ENCODE measurements around the gene SDK1. TPM values are rescaled to one million over a fixed set of nuclear protein-coding genes. Genes with fewer than 3 reads are reported as not detected.

SDK1 gene
- total RNA-seq, 1 donor: 0.36 TPM

DNA sequence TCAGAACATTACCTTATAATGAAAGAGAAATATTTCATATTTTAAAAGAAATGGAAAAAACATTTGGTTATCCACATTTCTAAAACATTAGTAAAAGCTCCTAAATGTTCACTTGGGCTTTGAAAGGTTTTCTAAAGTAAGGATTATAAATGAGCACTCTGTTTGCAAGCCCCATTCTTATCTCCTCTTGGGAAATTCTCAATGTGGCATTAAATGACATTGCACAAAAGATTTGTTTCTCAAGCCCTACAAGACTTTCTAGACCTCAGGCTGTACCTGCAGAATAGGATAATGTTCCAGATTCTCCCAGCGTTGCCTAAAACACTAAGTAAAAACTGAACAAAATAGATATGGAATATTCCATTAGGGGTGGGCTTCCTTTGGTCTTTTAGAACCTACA, 723.1 kb downstream of the SDK1 start:
- H3K79me2 ChIP-seq (ENCODE audit: insufficient read depth, low read length): no peaks in the 10 kb centered on the region
- no peak overlapping the region for H3K4me2 ChIP-seq (ENCODE audit: insufficient read depth, low read length)
- H3K36me3 ChIP-seq (ENCODE audit: insufficient read depth, low read length): no peaks in the 10 kb centered on the region
- H4K20me1 ChIP-seq (ENCODE audit: insufficient read depth, low read length): no peaks in the 10 kb centered on the region
- TF ChIP-seq, protein P1, sequence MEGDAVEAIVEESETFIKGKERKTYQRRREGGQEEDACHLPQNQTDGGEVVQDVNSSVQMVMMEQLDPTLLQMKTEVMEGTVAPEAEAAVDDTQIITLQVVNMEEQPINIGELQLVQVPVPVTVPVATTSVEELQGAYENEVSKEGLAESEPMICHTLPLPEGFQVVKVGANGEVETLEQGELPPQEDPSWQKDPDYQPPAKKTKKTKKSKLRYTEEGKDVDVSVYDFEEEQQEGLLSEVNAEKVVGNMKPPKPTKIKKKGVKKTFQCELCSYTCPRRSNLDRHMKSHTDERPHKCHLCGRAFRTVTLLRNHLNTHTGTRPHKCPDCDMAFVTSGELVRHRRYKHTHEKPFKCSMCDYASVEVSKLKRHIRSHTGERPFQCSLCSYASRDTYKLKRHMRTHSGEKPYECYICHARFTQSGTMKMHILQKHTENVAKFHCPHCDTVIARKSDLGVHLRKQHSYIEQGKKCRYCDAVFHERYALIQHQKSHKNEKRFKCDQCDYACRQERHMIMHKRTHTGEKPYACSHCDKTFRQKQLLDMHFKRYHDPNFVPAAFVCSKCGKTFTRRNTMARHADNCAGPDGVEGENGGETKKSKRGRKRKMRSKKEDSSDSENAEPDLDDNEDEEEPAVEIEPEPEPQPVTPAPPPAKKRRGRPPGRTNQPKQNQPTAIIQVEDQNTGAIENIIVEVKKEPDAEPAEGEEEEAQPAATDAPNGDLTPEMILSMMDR (IDR thresholded peaks at IDR 0.05; ENCODE audit: extremely low read depth, low read depth, low read length): no peak
- DNase-seq (ENCODE audit: insufficient read length, low spot score, missing footprints): no peak
- no peak overlapping the region for H3K4me3 ChIP-seq (ENCODE audit: insufficient read depth, low read length)
- no peak overlapping the region for H3K27ac ChIP-seq (ENCODE audit: low read depth, low read length)
- no peak overlapping the region for H2AFZ ChIP-seq (ENCODE audit: low read length)
- H3K27me3 ChIP-seq (ENCODE audit: insufficient read depth, low read length): no peaks in the 10 kb centered on the region
- peaks cover 2% of the 10 kb centered on the region for H3K9me3 ChIP-seq (ENCODE audit: low read depth, low read length)
- H3K4me1 ChIP-seq (ENCODE audit: insufficient read depth, low read length): no peaks in the 10 kb centered on the region

DNA sequence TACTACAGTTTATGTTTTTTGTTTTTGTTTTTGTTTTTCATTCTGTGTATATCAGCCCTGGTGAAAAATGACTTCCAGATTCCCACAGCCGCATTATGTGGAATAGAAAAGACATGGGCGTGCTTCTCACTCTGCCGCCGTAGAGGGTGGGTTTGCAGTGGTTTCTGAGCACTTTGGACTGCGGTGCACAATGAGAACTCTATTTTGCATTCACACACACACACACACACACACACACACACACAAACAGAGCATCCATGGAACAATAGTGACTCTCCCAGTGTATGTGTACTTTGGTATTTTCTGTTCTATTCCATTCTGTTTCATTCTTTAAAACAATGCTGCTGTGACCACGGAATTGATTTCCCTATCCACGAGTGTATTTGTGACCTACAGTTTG, 723.8 kb downstream of the SDK1 start:
- Histone ChIP-seq H3K27ac (ENCODE audit: low read depth, low read length) (no peak overlapping the region), H3K79me2 (ENCODE audit: insufficient read depth, low read length) (no peaks in the 10 kb centered on the region), H3K36me3 (ENCODE audit: insufficient read depth, low read length) (no peaks in the 10 kb centered on the region), H2AFZ (ENCODE audit: low read length) (no peak overlapping the region), H3K4me3 (ENCODE audit: insufficient read depth, low read length) (no peak overlapping the region), H4K20me1 (ENCODE audit: insufficient read depth, low read length) (no peaks in the 10 kb centered on the region), H3K9me3 (ENCODE audit: low read depth, low read length) (no peaks in the 10 kb centered on the region), H3K4me2 (ENCODE audit: insufficient read depth, low read length) (no peak overlapping the region), H3K27me3 (ENCODE audit: insufficient read depth, low read length) (no peaks in the 10 kb centered on the region), H3K4me1 (ENCODE audit: insufficient read depth, low read length) (no peaks in the 10 kb centered on the region)
- no peak for DNase-seq (ENCODE audit: insufficient read length, low spot score, missing footprints)
- TF ChIP-seq, protein P1 (IDR thresholded peaks at IDR 0.05; ENCODE audit: extremely low read depth, low read depth, low read length): no peak

DNA sequence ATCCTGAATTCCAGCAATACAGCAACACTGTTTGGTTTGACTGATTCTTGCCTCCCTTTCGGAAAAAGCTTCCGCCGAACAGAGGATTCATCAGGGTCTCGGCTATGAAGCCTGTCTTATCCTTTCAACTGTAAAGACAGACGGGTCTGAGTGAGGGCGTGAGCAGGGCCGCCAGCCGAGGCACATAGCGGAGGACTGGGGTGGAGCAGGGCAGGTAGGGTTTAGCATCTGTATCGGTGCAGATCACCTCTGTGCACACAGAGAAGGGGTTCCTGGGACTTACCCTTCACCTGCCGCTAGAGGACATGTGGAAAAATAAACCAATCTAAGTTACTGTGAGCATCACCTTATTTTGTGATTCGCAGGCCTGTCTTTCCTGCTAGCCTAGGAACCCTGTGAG, 724.2 kb downstream of the SDK1 start:
- H3K9me3 ChIP-seq (ENCODE audit: low read depth, low read length): no peaks in the 10 kb centered on the region
- TF ChIP-seq, protein P1 (IDR thresholded peaks at IDR 0.05; ENCODE audit: extremely low read depth, low read depth, low read length): no peak
- no peak overlapping the region for H2AFZ ChIP-seq (ENCODE audit: low read length)
- H3K4me1 ChIP-seq (ENCODE audit: insufficient read depth, low read length): no peaks in the 10 kb centered on the region
- no peaks in the 10 kb centered on the region for H3K27me3 ChIP-seq (ENCODE audit: insufficient read depth, low read length)
- H3K4me3 ChIP-seq (ENCODE audit: insufficient read depth, low read length): no peak overlapping the region
- no peak overlapping the region for H3K4me2 ChIP-seq (ENCODE audit: insufficient read depth, low read length)
- no peak for DNase-seq (ENCODE audit: insufficient read length, low spot score, missing footprints)
- no peak overlapping the region for H3K27ac ChIP-seq (ENCODE audit: low read depth, low read length)
- no peaks in the 10 kb centered on the region for H3K36me3 ChIP-seq (ENCODE audit: insufficient read depth, low read length)
- H4K20me1 ChIP-seq (ENCODE audit: insufficient read depth, low read length): no peaks in the 10 kb centered on the region
- no peaks in the 10 kb centered on the region for H3K79me2 ChIP-seq (ENCODE audit: insufficient read depth, low read length)

DNA sequence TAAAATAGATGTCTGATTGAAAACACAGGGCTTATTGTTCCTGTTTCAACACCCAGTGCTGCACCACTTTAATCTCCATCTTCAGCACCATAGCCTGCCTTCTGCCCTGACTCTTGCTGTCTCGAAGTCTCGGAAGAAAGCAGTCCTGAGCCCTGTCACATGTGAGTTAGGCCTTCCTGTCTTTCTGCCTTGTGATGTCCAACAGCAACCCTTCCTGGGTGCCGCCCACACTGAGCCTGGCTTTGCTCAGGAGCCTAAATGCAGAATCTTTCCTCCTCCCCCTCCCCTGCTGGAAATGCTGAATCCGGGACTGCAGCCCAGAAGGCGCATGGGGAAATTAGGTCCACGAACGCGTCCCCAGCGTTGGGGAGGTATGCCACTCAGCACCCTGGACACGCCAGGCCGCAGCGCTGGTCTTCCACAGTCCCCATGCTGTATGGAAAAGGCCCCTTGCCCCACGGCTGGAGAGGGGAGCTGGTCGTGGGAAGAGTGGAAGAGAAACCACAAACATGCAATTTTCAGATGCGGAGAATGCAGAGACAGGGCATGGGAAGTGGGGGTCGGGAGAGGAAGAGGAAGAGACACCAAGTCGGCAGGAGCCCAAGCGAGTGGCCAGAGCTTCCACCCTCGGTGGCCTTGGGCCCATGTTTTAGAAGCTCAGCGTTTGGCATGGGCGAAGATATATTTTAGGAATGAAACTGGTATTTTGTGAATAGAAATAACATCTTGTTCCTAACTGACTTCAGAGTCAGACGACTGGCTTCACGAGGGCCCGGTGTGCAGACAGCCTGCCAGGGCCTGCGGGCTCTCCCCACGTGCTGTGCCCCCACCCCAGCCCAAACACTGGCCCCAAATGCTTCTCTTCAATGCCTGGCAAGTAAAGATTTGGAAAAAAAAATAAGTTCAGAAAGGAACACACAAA, 724.9 kb downstream of the SDK1 start:
- no peaks in the 10 kb centered on the region for H3K4me1 ChIP-seq (ENCODE audit: insufficient read depth, low read length)
- H3K79me2 ChIP-seq (ENCODE audit: insufficient read depth, low read length): no peaks in the 10 kb centered on the region
- no peaks in the 10 kb centered on the region for H3K27me3 ChIP-seq (ENCODE audit: insufficient read depth, low read length)
- H4K20me1 ChIP-seq (ENCODE audit: insufficient read depth, low read length): no peaks in the 10 kb centered on the region
- H3K36me3 ChIP-seq (ENCODE audit: insufficient read depth, low read length): no peaks in the 10 kb centered on the region
- H2AFZ ChIP-seq (ENCODE audit: low read length): no peak overlapping the region
- H3K27ac ChIP-seq (ENCODE audit: low read depth, low read length): no peak overlapping the region
- no peak overlapping the region for H3K4me3 ChIP-seq (ENCODE audit: insufficient read depth, low read length)
- no peak overlapping the region for H3K4me2 ChIP-seq (ENCODE audit: insufficient read depth, low read length)
- TF ChIP-seq, protein P1 (IDR thresholded peaks at IDR 0.05; ENCODE audit: extremely low read depth, low read depth, low read length): no peak
- DNase-seq (ENCODE audit: insufficient read length, low spot score, missing footprints): no peak
- H3K9me3 ChIP-seq (ENCODE audit: low read depth, low read length): no peaks in the 10 kb centered on the region

All from osteoblast (primary cell).